ENCODE data around the gene SCMH1.
A peak's percentile ranks its signal among the peaks of the same experiment; 100 is the strongest.
"Not testable (repeated sequence)": the region's sequence is repeated elsewhere in the genome, so short reads cannot be mapped to it uniquely, and the experiment has no call there.

Gene SCMH1

GRCh38 chr1:41144285-41144684 is 97.8 kb downstream of the SCMH1 start:
- no peak for DNase-seq

GRCh38 chr1:41138549-41138948 is 103.6 kb downstream of the SCMH1 start:
- no peak for DNase-seq

GRCh38 chr1:41135196-41135947 is 106.7 kb downstream of the SCMH1 start:
- DNase-seq: no peak

- DNase-seq: not testable (repeated sequence)
Measured at GRCh38 chr1:41134325-41134724, 107.8 kb downstream of the SCMH1 start.

- DNase-seq: peak; percentile 16
Measured at GRCh38 chr1:41122851-41123518, 119.1 kb downstream of the SCMH1 start.

GRCh38 chr1:41122148-41122547 is 120.0 kb downstream of the SCMH1 start:
- no peak for DNase-seq

- no peak for DNase-seq
Measured at GRCh38 chr1:41118645-41119044, 123.5 kb downstream of the SCMH1 start.

- not testable (repeated sequence) for DNase-seq
Measured at GRCh38 chr1:41117241-41117640, 124.9 kb downstream of the SCMH1 start.

GRCh38 chr1:41110736-41111135 is 131.4 kb downstream of the SCMH1 start:
- DNase-seq: no peak

- DNase-seq: no peak
Measured at GRCh38 chr1:41110286-41110685, 131.8 kb downstream of the SCMH1 start.

GRCh38 chr1:41109310-41110197 is 132.6 kb downstream of the SCMH1 start:
- peak; percentile 26 for DNase-seq

- DNase-seq: no peak
Measured at GRCh38 chr1:41108696-41109275, 133.3 kb downstream of the SCMH1 start.

GRCh38 chr1:41103766-41104165 is 138.3 kb downstream of the SCMH1 start:
- no peak for DNase-seq

GRCh38 chr1:41102653-41103052 is 139.5 kb downstream of the SCMH1 start:
- no peak for DNase-seq

- DNase-seq: peak; percentile 94
Measured at GRCh38 chr1:41101950-41102607, 140.0 kb downstream of the SCMH1 start.

- DNase-seq: no peak
Measured at GRCh38 chr1:41101076-41101475, 141.0 kb downstream of the SCMH1 start.

- DNase-seq: no peak
Measured at GRCh38 chr1:41100170-41100569, 141.9 kb downstream of the SCMH1 start.

GRCh38 chr1:41098730-41099460 is 143.2 kb downstream of the SCMH1 start:
- no peak for DNase-seq

GRCh38 chr1:41097105-41097504 is 145.0 kb downstream of the SCMH1 start:
- no peak for DNase-seq

GRCh38 chr1:41093826-41094225 is 148.3 kb downstream of the SCMH1 start:
- DNase-seq: no peak

- no peak for DNase-seq
Measured at GRCh38 chr1:41086921-41087320, 155.2 kb downstream of the SCMH1 start.

GRCh38 chr1:41078616-41079015 is 163.5 kb downstream of the SCMH1 start:
- DNase-seq: no peak

Data from NCI-H446 treated with DMSO at 0.1 percent for 48 hours (cell line).